Measurements from ENCODE around the gene DDOST.
"Not testable (repeated sequence)": the region's sequence is repeated elsewhere in the genome, so short reads cannot be mapped to it uniquely, and the experiment has no call there.

DDOST gene

GRCh38 chr1:20678599-20678998, 17.4 kb upstream of the DDOST start:
- POLR2A ChIA-PET (ENCODE audit: low non-redundant PET) = no interaction called here
- no peak for DNase-seq (ENCODE audit: low spot score)
- CTCF ChIA-PET = no interaction called here
- TF ChIP-seq CTCF (conservative IDR thresholded peaks at IDR 0.05; ENCODE audit: low read depth) = no peak
- no peak overlapping the region for H3K27ac ChIP-seq

DNA sequence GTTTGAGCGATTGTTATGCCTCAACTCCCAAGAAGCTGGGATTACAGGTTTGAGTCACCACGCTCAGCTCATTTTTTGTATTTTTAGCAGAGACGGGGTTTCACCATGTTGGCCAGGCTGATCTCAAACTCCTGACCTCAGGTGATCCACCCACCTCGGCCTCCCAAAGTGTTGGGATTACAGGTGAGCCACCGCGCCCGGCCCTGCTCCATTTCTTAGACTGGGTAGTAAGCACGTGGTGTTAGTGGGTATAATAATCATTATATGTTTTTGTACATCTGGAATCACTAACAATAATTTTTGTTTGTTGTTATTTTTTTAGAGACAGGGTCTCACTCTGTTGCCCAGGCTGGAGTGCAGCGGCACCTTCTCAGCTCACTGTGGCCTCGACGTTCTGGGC, 12.5 kb upstream of the DDOST start:
- not testable (repeated sequence) for DNase-seq (ENCODE audit: low spot score); H3K27ac ChIP-seq
- CTCF ChIA-PET = interaction anchor here (0.6 kb wide), 1 partner anchor 60 kb away, joined by 5 read pairs; no protein-coding TSS in a partner anchor
- POLR2A ChIA-PET (ENCODE audit: low non-redundant PET) = interaction anchor here (0.6 kb wide), 1 partner anchor 149 kb away, joined by 6 read pairs; no protein-coding TSS in a partner anchor

DNA sequence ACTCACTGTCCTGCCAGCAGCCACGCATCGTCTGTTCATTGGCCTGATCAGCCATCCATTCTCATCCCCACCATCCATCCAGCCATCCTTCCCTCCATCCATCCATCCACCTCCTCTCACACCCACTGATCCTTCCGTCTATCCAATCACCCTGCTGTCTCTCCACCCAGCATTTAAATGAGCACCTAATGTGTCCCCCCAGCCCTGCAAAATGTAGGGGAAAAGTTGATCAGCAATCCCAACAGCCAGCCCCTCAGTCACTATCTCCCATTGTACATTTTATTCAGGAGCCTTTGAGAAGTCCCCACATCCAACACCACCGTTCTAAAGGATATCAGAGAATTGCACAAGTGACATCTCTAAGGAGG, 11.1 kb upstream of the DDOST start:
- ChIA-PET POLR2A (ENCODE audit: low non-redundant PET) (no interaction called here), CTCF (no interaction called here)
- no peak for TF ChIP-seq CTCF (conservative IDR thresholded peaks at IDR 0.05; ENCODE audit: low read depth)

GRCh38 chr1:20670936-20671335, 9.8 kb upstream of the DDOST start:
- POLR2A ChIA-PET (ENCODE audit: low non-redundant PET) = no interaction called here
- DNase-seq (ENCODE audit: low spot score) = no peak
- no peak for TF ChIP-seq CTCF (conservative IDR thresholded peaks at IDR 0.05; ENCODE audit: low read depth)
- CTCF ChIA-PET = no interaction called here
- no peak overlapping the region for H3K27ac ChIP-seq

More for the DNA sequence above, 11.1 kb upstream of the DDOST start:
- H3K27ac ChIP-seq = no peak overlapping the region
- no peak for DNase-seq (ENCODE audit: low spot score)

GRCh38 chr1:20668581-20668980, 7.4 kb upstream of the DDOST start:
- POLR2A ChIA-PET (ENCODE audit: low non-redundant PET) = no interaction called here
- no peak for DNase-seq (ENCODE audit: low spot score)
- TF ChIP-seq CTCF (conservative IDR thresholded peaks at IDR 0.05; ENCODE audit: low read depth) = no peak
- no peak overlapping the region for H3K27ac ChIP-seq
- CTCF ChIA-PET = no interaction called here

DNA sequence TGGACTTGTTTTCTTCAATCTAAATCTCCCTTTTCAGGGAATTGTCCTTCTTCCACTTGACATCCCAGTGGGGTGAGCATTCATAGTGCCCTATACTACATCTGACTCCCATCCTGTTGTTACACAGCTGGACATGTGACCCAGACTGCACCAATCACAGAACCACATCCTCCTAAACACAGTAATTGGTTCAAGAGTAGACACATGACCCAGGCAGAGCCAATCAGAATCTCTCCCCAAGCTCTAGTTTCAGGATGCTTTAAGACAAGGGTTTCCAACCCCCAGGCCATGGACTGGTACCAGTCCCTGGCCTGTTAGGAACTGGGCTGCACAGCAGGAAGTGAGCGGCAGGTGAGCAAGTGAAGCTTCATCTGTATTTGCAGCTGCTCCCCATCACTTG, 5.6 kb upstream of the DDOST start:
- ChIA-PET CTCF (no interaction called here), POLR2A (ENCODE audit: low non-redundant PET) (interaction anchor here (0.6 kb wide), 1 partner anchor 115 kb away, joined by 3 read pairs; no protein-coding TSS in a partner anchor)
- TF ChIP-seq CTCF (conservative IDR thresholded peaks at IDR 0.05; ENCODE audit: low read depth) = no peak
- no peak overlapping the region for H3K27ac ChIP-seq
- peak; percentile 62 for DNase-seq (ENCODE audit: low spot score)

GRCh38 chr1:20666146-20666545, 5.0 kb upstream of the DDOST start:
- POLR2A ChIA-PET (ENCODE audit: low non-redundant PET) = interaction anchor here (0.6 kb wide), 1 partner anchor 115 kb away, joined by 3 read pairs; no protein-coding TSS in a partner anchor
- no peak for DNase-seq (ENCODE audit: low spot score)
- CTCF ChIA-PET = no interaction called here
- no peak overlapping the region for H3K27ac ChIP-seq
- no peak for TF ChIP-seq CTCF (conservative IDR thresholded peaks at IDR 0.05; ENCODE audit: low read depth)
